GM18526 (cell line): Measurements from ENCODE around the gene CFAP97D1.

Experiments used
- POLR2A ChIP-seq: IDR thresholded peaks from 3 replicates; pipeline ENCODE4 v1.6.1; 2011; ENCODE audit not compliant: insufficient read length; ENCODE audit errors: extremely low read depth

CFAP97D1 gene

DNA sequence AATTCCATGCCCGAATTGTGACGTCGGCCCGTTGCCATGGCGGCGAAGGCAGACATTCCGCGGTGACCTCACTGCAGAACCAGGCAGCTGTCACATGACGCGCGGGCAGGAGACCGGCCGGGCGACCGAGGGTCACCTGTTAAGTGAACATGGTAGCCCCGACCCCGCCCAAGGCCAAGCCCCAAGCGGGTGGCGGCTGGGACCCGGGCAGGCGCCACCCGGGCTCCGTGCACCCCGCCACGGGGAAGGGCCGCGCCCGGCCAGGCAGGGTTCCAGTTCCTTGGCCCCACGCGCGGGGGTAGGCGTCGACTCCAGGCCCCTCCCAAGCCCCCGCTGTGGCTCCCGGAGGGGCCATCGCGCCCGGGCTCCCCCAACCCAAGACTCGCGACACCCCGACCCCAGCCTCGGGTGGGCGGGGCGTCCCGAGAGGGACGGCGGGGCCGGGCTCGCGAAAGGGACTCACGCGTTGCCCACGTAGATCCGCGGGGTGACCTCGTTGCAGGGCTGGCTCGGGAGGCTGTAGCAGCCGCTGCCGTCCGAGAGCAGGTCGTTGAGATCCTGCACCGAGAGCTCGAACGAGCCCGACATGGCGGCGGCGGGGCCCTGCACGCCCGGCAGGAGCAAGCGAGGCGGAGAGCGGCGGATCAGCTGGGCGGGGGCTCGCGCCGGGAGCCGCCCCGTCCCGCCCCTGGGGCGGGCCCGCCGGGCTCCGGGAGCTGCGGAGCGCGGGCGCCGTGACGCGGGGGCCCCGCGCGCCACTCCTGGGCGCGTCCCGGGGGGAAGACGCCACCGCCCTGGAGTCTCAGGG is 1.7 kb upstream of the CFAP97D1 start, which contains the start of gene DUSP3:
Gene DUSP3 (minus strand): TSS at position 641 of the 808 bp plus-strand sequence. CDS start 53 bp downstream, at position 588.
- TF ChIP-seq POLR2A, result peak; percentile 59

DNA sequence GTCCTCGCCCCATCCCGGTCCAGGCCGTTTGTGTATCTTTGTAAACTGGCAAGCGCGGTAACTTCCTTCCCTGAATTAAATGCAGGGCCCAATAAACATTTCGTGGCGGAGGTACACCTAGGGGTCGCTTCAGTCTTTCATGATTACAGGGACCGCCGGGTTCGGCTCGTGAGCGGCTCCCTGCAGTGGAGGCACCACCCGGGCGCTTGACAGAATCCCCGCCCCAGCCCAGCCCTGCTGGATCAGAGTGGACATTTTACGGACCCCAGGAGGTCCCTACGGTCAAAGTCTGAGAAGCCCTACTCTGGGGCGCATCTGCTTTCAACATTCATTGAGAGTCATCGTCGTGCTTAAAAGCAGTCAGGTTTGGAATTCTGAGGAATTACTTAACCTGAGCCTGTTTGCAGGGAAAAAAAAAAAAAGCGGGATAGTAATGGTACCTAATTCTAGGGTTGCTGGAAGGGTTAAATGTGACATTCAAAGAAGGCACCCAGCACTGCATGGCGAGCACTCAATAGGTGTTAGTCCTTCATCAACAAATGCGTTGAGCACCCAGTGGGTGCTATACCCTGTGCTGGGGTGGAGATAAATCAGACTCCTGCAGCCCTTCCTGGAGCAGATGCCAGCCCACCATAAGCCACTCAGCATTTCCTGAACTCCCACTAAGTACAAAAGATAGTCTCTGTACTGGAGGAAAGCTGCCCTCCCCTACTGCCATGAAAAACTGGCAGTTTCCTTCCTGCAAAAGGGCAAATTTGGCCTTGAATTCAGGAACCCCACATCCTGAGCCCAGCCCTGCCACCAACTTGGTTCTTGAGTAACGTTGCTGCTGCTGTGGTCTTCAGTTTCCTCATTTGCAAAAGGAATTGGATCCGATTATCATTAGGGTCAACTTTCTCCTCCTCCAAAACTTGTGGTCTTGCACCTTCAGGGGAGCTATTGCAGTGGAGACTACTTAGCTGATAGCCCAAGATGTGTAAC is 800 bp upstream of the CFAP97D1 start:
- no peak for TF ChIP-seq POLR2A

DNA sequence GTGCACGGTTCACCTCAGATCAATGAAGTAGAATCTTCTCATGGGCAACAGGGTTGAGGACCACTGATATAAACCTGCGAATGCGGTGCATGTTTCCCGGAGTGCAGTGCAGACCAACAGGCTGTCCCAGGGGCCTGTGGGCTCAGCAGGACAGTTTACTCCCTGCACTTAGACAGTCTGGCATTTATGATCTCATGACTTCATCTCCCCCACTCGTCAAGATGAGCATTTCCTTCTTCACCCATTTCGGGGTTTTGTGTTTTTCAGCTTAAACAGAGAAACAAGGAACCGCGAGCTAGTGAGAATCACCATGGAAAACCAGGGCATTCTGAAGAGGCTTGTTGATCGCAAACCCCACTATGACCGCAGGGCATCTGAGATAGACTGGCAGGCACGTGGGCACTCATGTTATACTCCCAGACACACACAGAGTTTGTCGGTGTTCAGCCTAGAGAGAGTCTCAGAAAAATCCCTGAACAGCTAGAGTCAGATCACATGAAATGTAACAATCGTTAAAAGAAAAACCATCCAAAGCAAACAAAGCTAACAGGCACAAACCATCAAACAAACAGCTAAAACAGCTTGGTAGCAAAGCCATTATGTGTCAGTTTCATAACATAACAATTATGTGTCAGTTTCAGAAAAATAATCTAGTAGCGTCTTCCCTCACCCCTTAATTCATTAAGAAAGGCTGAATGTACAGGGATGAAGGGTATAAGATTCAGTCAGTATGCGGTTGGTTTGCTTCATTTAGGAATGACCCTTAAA is 2.9 kb downstream of the CFAP97D1 start:
- TF ChIP-seq POLR2A, result no peak

DNA sequence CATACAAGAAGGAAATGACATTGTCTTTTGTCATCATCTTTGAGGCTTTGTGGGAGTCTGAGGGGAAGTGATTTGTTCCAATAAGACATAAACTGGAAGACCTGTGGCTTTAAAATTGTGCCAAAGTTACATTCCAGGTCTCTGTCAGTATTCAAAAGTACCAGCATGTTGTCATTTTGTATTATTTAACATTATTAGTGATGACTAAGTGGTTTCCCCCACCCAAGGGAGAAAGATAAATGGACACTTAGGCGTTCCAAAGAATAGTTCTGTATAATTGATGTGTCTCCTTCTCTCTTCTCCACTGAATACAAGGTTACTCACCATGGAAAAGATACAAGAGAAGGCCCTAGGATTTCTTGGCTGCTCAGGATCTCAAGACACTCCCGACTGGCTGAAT is 3.8 kb downstream of the CFAP97D1 start:
- TF ChIP-seq POLR2A, result no peak

DNA sequence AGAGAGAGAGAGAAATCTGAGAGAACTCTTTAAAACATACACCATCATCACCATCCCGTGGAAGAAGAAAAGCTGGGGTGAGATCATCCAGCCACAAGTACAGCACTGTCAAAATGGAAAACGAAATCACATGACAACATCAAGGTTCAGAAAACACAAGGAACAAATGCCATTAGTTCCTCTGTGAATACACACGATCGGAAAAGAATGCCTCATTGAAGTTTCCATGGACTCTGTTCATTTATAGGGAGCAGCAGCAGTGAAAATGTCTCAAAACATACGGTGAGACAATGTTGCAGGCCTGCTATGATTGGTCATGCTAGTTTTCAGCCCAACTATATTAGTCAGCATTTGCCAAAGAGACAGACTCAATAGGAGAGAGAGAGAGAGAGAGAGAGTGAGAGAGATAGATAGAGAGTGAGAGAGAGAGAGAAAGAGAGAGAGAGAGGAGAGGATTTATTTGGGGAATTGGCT is 4.4 kb downstream of the CFAP97D1 start:
- TF ChIP-seq POLR2A, result no peak

DNA sequence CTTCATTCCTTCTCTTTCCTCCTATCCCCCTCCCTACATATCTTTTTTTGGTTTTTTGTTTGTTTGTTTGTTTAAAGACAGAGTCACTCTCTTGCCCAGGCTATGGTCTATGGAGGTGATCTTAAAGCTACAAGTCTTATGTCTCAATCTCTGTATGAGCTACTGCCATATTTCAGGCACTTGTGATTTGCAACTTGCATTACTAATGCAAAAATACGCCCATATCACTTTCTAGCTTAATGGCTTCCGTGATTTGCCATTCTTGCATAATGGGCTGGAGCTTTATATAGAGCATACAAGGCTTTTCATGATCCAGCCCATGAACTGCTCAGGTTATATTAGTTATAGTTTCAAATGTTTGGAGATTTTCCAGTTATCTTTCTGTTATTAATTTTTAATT is 7.5 kb downstream of the CFAP97D1 start:
- no peak for TF ChIP-seq POLR2A

DNA sequence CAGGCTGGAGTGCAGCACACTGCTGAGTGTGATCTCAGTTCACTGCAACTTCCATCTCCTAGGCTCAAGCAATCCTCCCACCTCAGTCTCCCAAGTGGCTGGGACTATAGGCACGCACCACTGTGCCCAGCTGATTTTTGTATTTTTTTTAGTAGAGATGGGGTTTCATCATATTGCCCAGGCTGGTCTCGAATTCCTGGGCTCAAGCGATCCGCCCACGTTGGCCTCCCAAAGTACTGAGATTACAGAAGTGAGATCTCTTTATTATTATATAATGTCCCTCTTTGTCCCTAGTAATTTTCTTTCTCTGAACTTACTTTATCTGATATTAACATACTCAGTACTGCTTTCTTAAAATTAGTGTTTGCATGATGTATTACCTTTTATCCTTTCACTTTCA is 8.3 kb downstream of the CFAP97D1 start:
- TF ChIP-seq POLR2A, result no peak

DNA sequence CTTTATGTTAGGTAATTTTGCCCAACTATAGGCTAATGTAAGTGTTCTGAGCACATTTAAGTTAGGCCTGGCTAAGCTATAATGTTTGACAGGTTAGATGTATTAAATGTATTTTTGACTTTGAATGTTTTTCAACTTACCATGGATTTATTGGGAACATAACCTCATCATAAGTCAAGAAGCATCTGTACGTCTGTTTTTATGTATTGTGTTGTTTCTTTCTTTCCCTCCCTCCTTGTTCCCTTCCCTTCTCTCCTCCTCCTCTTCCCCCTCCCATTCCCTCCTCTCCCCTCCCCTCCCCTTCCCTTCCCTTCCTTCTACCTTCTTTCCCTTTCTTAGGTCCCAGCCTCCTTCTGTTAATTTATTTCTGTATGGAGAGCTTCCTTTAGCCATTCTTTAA is 9.2 kb downstream of the CFAP97D1 start:
- no peak for TF ChIP-seq POLR2A

DNA sequence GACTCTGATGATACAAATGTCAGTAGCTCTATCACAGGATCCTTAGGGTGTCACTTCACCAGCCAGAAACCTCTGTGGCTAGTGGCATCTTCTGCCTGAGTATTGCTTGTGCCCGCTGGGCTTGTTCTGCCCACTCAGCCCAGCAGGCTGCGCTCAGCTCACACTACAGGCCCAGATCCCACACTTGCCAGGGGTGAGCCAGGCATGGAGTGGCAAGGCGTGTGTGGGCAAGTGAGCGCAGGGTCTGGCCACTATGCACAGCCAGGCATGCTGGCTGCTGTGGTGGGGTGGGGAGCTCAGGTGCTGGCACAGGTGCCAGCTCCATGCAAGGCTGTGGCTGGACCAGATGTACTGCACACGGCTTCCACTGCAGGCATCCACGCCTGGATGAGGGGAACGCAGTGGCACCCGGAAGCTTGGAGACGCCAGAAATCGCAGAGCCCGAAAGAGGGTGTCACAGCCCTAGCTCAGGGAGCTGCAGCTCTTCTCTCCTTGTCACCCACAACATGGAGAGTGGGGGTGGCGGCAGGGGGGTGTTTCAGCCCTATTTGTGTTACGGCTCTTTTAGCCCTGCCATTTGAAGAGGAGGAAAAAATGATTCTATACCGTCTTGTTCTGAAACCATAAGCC is 10.2 kb downstream of the CFAP97D1 start:
- no peak for TF ChIP-seq POLR2A

DNA sequence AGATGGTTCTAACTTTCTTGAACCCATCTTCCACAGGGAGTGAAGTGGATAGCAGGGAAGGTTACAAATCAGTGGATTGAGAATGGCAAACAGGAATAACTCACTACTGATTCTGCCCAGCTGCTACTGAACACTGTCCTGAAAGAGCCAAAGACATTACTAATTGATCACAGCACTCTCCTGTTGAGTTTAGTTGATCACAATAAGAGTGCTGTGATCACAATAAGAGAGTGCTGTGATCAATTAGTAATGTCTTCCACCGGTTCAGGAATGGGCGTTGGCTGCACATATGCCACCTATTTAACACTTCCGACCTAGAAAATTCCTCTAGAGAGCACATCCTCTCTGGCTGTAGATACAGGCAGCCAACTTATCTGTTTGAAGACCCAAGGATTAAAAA is 11.4 kb downstream of the CFAP97D1 start:
- TF ChIP-seq POLR2A, result no peak

DNA sequence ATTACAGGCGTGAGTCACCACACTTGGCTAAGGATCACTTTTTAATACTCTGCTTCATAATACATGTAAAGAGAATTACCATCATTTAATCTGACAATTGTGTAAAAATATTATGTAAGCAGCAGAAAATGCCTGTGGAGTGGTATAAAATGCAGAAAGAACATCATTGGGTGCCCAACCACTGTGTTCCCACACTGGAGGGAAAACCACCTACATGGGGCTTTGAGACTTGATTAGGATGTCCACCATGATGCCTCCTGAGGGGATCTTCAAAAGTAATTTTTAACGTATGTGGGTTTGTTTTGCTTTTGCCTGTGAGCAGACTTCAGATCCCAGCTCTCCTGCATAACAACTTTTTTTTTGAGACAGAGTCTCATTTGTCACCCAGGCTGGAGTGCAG is 18.8 kb downstream of the CFAP97D1 start:
- TF ChIP-seq POLR2A, result no peak

DNA sequence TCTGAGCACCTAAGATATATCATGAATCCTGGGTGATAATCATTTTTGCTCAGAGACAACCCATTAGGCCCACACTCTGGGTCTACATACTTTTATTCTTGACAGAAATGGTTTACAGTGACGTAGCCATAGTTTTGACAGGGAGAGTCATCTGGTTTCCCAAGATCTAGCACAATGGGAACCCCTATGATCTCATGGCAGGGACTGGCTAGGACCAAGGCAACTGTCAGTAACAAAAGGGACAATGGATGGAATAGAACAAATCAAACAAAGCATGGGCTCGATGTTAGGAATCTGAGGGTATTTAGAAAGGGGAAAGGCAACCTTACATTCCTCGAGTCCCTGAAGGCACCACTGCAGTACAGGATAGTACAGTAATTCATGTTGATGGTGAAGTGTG is 20.5 kb downstream of the CFAP97D1 start:
- TF ChIP-seq POLR2A, result no peak

DNA sequence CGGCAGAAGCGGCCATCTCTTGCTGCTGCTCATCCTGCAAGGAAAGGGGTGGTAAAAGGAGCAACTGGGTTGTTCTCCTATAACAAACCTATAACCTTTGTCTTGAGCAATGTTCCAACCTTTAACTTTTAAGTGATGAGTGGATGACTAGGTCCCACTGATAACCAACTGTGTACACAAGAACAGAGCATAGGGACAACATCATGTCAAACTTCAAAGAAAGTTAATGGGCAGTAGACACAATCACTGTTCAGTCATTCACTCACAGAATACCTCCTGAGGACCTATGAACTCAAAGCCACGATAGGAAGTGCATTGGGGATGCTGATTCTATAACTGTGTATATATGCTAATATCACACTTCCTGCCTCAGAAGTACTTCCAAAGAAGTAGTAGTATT is 21.6 kb downstream of the CFAP97D1 start:
- TF ChIP-seq POLR2A, result no peak

DNA sequence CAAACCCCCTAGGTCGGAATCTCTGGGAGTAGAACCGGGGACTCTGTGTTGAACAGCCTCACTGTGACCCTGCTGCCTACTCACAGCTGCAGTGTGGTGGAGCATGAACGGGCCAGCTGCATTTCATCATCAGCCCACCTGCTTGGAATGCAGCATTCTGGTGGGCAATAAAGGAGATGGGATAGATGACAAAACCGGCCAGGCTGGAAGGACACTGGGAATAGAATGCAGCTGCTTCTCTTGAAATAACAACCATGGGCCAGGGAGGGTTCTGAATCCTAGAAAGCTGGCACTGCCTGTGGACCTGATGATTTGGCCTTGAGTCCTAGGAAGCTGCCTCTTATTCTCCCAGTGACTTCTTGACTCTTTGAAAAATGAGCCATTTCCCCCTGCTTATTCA is 23.5 kb downstream of the CFAP97D1 start:
- TF ChIP-seq POLR2A, result no peak

DNA sequence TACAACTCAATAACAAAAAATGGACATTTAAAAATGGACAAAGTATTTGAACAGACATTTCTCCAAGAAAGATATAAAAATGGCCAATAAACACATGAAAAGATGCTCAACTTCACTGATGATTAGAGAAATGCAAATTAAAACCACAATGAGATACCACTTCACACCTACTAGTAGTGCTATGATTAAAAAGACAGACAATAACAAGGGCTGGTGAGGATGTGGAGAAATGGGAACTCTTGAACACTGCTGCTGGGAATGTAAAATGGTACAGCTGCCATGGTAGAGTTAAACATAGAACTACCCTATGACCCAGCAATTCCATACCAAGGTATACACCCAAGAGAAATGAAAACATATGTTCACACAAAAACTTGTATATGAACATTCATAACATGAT is 24.9 kb downstream of the CFAP97D1 start:
- no peak for TF ChIP-seq POLR2A

DNA sequence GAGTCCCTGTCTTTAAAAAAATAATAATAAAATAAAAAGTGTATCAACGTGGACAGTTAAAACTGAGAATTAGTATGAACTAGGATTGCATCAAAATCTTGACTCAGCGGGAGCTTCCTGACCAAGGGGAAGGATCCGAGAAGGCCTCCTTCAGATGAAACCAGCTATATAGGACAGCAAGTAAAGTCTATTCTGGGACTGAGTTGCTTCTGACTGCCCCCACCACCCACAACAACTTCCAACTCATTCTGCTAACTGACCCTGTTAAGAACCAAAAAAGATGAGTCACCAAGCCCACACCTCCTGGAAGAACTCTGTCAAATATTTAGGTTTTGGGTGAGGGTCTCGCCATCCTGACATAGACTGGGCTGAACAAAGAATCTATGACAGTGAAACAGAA is 27.8 kb downstream of the CFAP97D1 start:
- no peak for TF ChIP-seq POLR2A
